ENCODE measurements around the gene TAF5L.

The TAF5L gene

DNA sequence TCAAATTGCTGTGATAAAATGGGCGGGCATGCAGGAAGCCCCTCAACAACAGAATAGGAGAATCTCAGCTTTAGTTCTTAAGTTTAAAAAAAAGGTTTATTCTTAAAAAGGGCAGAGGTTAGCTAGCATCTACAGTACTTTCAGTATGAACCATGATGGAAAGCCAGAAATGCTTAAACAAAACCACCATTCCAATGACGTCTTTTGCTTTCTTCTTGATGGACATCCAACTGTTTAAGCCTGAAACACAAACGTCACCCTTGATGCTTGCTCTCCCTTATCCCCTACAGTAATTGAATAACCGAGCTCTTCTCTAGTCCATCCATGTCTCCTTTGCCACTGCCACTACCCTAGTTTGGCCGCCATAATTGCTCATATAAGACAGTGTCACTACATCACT, 25.7 kb downstream of the TAF5L start:
- Histone ChIP-seq H3K4me2 (ENCODE audit: low read depth, low read length, poor library complexity, severe bottlenecking) (no peak overlapping the region), H3K79me2 (ENCODE audit: insufficient read depth, low read length) (peaks cover 3% of the 10 kb centered on the region; the same call in 1 of the 2 replicates)

DNA sequence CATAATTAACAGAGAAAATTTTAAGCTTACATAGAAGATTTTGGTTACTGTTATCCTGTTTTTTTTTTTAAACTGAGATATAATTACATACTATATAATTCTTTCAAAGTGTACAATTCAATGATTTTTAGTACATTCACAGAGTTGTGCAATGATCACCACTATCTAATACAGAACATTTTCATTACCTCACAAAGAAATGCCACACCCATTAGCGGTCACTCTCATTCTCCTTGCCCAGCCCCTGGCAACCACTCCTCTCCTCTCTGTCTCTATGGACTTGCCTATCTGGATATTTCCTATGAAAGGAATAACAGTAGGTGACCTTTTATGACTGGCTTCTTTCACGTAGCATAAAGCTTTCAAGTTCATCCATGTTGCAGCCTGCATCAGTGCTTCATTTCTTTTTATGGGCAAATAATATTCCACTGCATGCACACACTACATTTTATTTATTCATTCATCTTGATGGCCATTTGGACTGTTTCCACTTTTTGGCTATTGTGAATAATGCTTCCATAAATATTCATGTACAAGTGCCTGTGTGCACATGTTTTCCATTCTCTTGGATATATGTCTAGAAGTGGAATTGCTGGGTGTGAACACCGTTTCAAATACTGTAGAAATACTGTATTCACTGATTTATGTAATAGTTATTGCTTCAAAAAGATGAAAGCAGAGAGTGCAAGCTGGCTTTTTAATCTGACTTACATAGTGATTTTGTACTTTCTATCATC, 26.5 kb downstream of the TAF5L start:
- Histone ChIP-seq H3K9ac (ENCODE audit: low read depth, low read length, poor library complexity, severe bottlenecking) (no peak overlapping the region), H3K79me2 (ENCODE audit: insufficient read depth, low read length) (peaks cover 3% of the 10 kb centered on the region; the same call in 1 of the 2 replicates), H3F3A (ENCODE audit: low read depth) (no peaks in the 10 kb centered on the region), H3K9me2 (replicated peaks; ENCODE audit: low read depth, low read length) (no peaks in the 10 kb centered on the region), H3K36me3 (ENCODE audit: insufficient read depth, low read length) (peaks cover 61% of the 10 kb centered on the region; the same call in 1 of the 2 replicates), H3K9me3 (ENCODE audit: insufficient read depth, low read depth, low read length) (no peaks in the 10 kb centered on the region), H3K4me2 (ENCODE audit: low read depth, low read length, poor library complexity, severe bottlenecking) (no peak overlapping the region), H3K27me3 (ENCODE audit: insufficient read depth, low read length, poor library complexity, severe bottlenecking) (no peaks in the 10 kb centered on the region), H3K4me1 (ENCODE audit: insufficient read depth, low read length, poor library complexity, severe bottlenecking) (no peaks in the 10 kb centered on the region), H4K20me1 (ENCODE audit: insufficient read depth, low read length, poor library complexity, severe bottlenecking) (no peaks in the 10 kb centered on the region), H2AFZ (ENCODE audit: low read length) (no peak overlapping the region), H3K4me3 (ENCODE audit: low read length, poor library complexity, severe bottlenecking) (no peak overlapping the region)
- no peak for TF ChIP-seq EZH2phosphoT487 (IDR thresholded peaks at IDR 0.05; ENCODE audit: borderline replicate concordance)
- TF ChIP-seq CTCF (conservative IDR thresholded peaks at IDR 0.05; ENCODE audit: low read length) = no peak

More for the DNA sequence above, 25.7 kb downstream of the TAF5L start:
- no peak overlapping the region for H3K9ac ChIP-seq (ENCODE audit: low read depth, low read length, poor library complexity, severe bottlenecking)
- no peaks in the 10 kb centered on the region for H4K20me1 ChIP-seq (ENCODE audit: insufficient read depth, low read length, poor library complexity, severe bottlenecking)
- TF ChIP-seq EZH2phosphoT487 (IDR thresholded peaks at IDR 0.05; ENCODE audit: borderline replicate concordance) (no peak), CTCF (conservative IDR thresholded peaks at IDR 0.05; ENCODE audit: low read length) (no peak)
- no peaks in the 10 kb centered on the region for H3K4me1 ChIP-seq (ENCODE audit: insufficient read depth, low read length, poor library complexity, severe bottlenecking)
- H3F3A ChIP-seq (ENCODE audit: low read depth) = no peaks in the 10 kb centered on the region
- no peaks in the 10 kb centered on the region for H3K27me3 ChIP-seq (ENCODE audit: insufficient read depth, low read length, poor library complexity, severe bottlenecking)
- H3K4me3 ChIP-seq (ENCODE audit: low read length, poor library complexity, severe bottlenecking) = no peak overlapping the region
- no peaks in the 10 kb centered on the region for H3K9me3 ChIP-seq (ENCODE audit: insufficient read depth, low read depth, low read length)
- no peaks in the 10 kb centered on the region for H3K9me2 ChIP-seq (replicated peaks; ENCODE audit: low read depth, low read length)
- H3K36me3 ChIP-seq (ENCODE audit: insufficient read depth, low read length) = peaks cover 59% of the 10 kb centered on the region; the same call in 1 of the 2 replicates
- H2AFZ ChIP-seq (ENCODE audit: low read length) = no peak overlapping the region

DNA sequence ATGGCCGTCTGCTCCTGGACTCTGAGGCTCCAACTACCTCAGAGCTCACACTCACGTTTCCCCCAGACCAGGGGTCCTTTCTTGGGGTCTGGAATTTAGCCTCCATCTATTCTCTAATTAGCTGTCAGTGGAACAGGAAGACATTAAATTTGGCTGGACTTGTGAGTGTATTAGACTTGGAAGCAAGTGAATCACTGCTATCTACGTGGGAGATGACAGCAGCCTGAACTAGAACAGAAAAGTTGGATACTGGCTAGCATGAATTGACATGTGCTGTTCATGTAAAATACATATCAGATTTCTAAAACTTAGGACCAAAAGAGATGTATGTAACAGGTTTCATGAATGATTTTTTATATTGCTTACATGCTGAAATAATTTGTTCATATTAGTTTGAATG, 28.0 kb downstream of the TAF5L start:
- Histone ChIP-seq H3K9ac (ENCODE audit: low read depth, low read length, poor library complexity, severe bottlenecking) (no peak overlapping the region), H3F3A (ENCODE audit: low read depth) (no peaks in the 10 kb centered on the region), H2AFZ (ENCODE audit: low read length) (no peak overlapping the region), H3K79me2 (ENCODE audit: insufficient read depth, low read length) (peaks cover 3% of the 10 kb centered on the region; the same call in 1 of the 2 replicates), H3K9me3 (ENCODE audit: insufficient read depth, low read depth, low read length) (no peaks in the 10 kb centered on the region), H3K9me2 (replicated peaks; ENCODE audit: low read depth, low read length) (no peaks in the 10 kb centered on the region), H3K36me3 (ENCODE audit: insufficient read depth, low read length) (peaks cover 54% of the 10 kb centered on the region; the same call in 1 of the 2 replicates), H3K4me2 (ENCODE audit: low read depth, low read length, poor library complexity, severe bottlenecking) (no peak overlapping the region), H3K27me3 (ENCODE audit: insufficient read depth, low read length, poor library complexity, severe bottlenecking) (no peaks in the 10 kb centered on the region), H3K4me1 (ENCODE audit: insufficient read depth, low read length, poor library complexity, severe bottlenecking) (no peaks in the 10 kb centered on the region), H3K4me3 (ENCODE audit: low read length, poor library complexity, severe bottlenecking) (no peak overlapping the region), H4K20me1 (ENCODE audit: insufficient read depth, low read length, poor library complexity, severe bottlenecking) (no peaks in the 10 kb centered on the region)
- TF ChIP-seq EZH2phosphoT487 (IDR thresholded peaks at IDR 0.05; ENCODE audit: borderline replicate concordance) (no peak), CTCF (conservative IDR thresholded peaks at IDR 0.05; ENCODE audit: low read length) (no peak)

Measured in Loucy (cell line).